Measurements from ENCODE around the gene THYN1.

THYN1 gene

DNA sequence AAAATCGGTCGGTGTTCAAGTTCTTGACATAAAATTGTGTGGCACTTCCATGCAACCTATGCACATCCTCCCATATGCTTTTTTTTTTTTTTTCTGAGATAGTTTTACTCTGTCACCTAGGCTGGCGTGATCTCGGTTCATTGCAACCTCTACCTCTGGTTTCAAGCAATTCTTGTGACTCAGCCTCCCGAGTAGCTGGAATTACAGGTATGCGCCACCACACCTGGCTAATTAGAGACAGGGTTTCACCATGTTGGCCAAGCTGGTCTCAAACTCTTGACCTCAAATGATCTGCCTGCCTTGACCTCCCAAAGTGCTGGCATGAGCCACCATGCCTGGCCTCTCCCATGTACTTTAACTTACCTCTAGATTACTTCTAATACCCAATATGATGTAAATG lies 38.0 kb upstream of the THYN1 start:
- Histone ChIP-seq H3K27me3 (ENCODE audit: low read depth, low read length) (no peaks in the 10 kb centered on the region), H3K9ac (ENCODE audit: low read length) (no peak overlapping the region), H3K4me2 (ENCODE audit: low read length) (no peak overlapping the region), H3K4me3 (ENCODE audit: low read length) (no peak overlapping the region), H3K36me3 (replicated peaks; ENCODE audit: low read depth, low read length) (no peaks in the 10 kb centered on the region), H3K9me3 (ENCODE audit: insufficient read depth, low read length) (no peaks in the 10 kb centered on the region), H3K4me1 (ENCODE audit: low read length) (no peaks in the 10 kb centered on the region), H4K20me1 (ENCODE audit: insufficient read depth, low read length) (no peaks in the 10 kb centered on the region), H2AFZ (ENCODE audit: low read depth, low read length) (no peak overlapping the region), H3K27ac (ENCODE audit: low read length) (no peak overlapping the region), H3K79me2 (ENCODE audit: low read length) (no peaks in the 10 kb centered on the region)
- TF ChIP-seq CTCF (IDR thresholded peaks at IDR 0.05; ENCODE audit: low read depth, low read length): no peak

- Histone ChIP-seq H3K4me3 (ENCODE audit: low read length) (no peak overlapping the region), H3K4me2 (ENCODE audit: low read length) (no peak overlapping the region), H3K79me2 (ENCODE audit: low read length) (no peaks in the 10 kb centered on the region), H3K4me1 (ENCODE audit: low read length) (no peaks in the 10 kb centered on the region), H4K20me1 (ENCODE audit: insufficient read depth, low read length) (no peaks in the 10 kb centered on the region), H3K9ac (ENCODE audit: low read length) (no peak overlapping the region), H3K36me3 (replicated peaks; ENCODE audit: low read depth, low read length) (no peaks in the 10 kb centered on the region), H3K27ac (ENCODE audit: low read length) (no peak overlapping the region), H3K27me3 (ENCODE audit: low read depth, low read length) (no peaks in the 10 kb centered on the region), H3K9me3 (ENCODE audit: insufficient read depth, low read length) (no peaks in the 10 kb centered on the region), H2AFZ (ENCODE audit: low read depth, low read length) (no peak overlapping the region)
- TF ChIP-seq EZH2phosphoT487 (IDR thresholded peaks at IDR 0.05; ENCODE audit: low read depth): no peak
- TF ChIP-seq CTCF (IDR thresholded peaks at IDR 0.05; ENCODE audit: low read depth, low read length): no peak
Measured at GRCh38 chr11:134290646-134291045, 37.5 kb upstream of the THYN1 start.

GRCh38 chr11:134289789-134290188 lies 36.6 kb upstream of the THYN1 start:
- no peak overlapping the region for H2AFZ ChIP-seq (ENCODE audit: low read depth, low read length)

DNA sequence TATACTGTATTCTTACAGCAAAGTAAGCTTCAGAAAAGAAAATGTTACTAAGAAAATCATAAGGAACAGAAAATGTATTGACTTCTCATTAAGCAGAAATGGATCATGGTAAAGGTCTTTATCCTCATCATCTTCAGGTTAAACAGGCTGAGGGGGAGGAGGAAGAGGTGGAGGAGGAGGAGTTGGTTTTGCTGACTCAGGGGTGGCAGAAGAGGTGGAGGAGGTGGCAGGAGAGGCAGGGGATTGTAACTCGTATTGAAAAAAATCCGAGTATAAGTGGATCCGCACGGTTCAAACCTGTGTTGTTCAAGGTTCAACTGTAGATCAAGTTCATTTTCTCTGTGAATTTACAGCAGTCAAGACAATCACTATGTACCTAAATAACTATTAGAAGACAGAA lies 36.0 kb upstream of the THYN1 start:
- Histone ChIP-seq H3K27ac (ENCODE audit: low read length) (no peak overlapping the region), H3K9ac (ENCODE audit: low read length) (no peak overlapping the region), H3K27me3 (ENCODE audit: low read depth, low read length) (no peaks in the 10 kb centered on the region), H2AFZ (ENCODE audit: low read depth, low read length) (no peak overlapping the region), H3K4me1 (ENCODE audit: low read length) (no peaks in the 10 kb centered on the region), H3K9me3 (ENCODE audit: insufficient read depth, low read length) (no peaks in the 10 kb centered on the region), H4K20me1 (ENCODE audit: insufficient read depth, low read length) (no peaks in the 10 kb centered on the region), H3K4me2 (ENCODE audit: low read length) (no peak overlapping the region), H3K79me2 (ENCODE audit: low read length) (no peaks in the 10 kb centered on the region), H3K36me3 (replicated peaks; ENCODE audit: low read depth, low read length) (no peaks in the 10 kb centered on the region), H3K4me3 (ENCODE audit: low read length) (no peak overlapping the region)
- no peak for TF ChIP-seq CTCF (IDR thresholded peaks at IDR 0.05; ENCODE audit: low read depth, low read length)
- no peak for TF ChIP-seq EZH2phosphoT487 (IDR thresholded peaks at IDR 0.05; ENCODE audit: low read depth)

More at GRCh38 chr11:134289789-134290188, 36.6 kb upstream of the THYN1 start:
- no peak overlapping the region for H3K9ac ChIP-seq (ENCODE audit: low read length)
- TF ChIP-seq CTCF (IDR thresholded peaks at IDR 0.05; ENCODE audit: low read depth, low read length) (no peak), EZH2phosphoT487 (IDR thresholded peaks at IDR 0.05; ENCODE audit: low read depth) (no peak)
- no peaks in the 10 kb centered on the region for H4K20me1 ChIP-seq (ENCODE audit: insufficient read depth, low read length)
- no peak overlapping the region for H3K4me3 ChIP-seq (ENCODE audit: low read length)
- H3K4me1 ChIP-seq (ENCODE audit: low read length): no peaks in the 10 kb centered on the region
- no peaks in the 10 kb centered on the region for H3K36me3 ChIP-seq (replicated peaks; ENCODE audit: low read depth, low read length)
- H3K4me2 ChIP-seq (ENCODE audit: low read length): no peak overlapping the region
- no peaks in the 10 kb centered on the region for H3K79me2 ChIP-seq (ENCODE audit: low read length)
- H3K9me3 ChIP-seq (ENCODE audit: insufficient read depth, low read length): no peaks in the 10 kb centered on the region
- H3K27me3 ChIP-seq (ENCODE audit: low read depth, low read length): no peaks in the 10 kb centered on the region
- H3K27ac ChIP-seq (ENCODE audit: low read length): no peak overlapping the region
